NCI-H2029 treated with DMSO at 0.1 percent for 48 hours (cell line): ENCODE measurements around the gene EIF4EBP2.

Experiments
- DNase-seq: peaks from one replicate; lab custom pipeline; 2025; lab: John Stamatoyannopoulos, UW

EIF4EBP2 gene

DNA sequence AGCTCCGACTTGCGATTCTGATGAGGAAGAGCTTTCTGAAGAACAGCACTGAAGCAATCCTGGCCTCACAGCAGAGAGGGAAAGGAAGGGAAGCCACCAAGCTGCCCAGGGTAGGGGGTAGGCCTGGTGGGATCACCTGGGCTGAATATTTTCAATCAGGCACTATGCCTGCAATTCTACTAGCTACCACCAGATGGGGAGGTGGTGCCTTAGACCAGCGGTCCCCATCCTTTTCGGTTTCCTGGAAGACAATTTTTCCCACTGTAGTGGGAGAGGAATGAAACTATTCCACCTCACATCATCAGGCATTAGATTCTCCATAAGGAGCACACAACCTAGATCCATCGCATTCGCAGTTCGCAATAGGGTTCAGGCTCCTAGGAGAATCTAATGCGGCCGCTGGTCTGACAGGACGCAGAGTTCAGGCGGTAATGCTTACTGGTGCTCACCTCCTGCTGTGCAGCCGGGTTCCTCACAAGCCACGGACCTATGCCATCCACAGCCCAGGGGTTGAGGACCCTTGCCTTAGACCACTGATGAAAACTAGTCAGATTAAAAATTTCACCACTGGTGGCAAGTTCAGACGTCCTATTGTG lies 24.3 kb upstream of the EIF4EBP2 start:
- no peak for DNase-seq

DNA sequence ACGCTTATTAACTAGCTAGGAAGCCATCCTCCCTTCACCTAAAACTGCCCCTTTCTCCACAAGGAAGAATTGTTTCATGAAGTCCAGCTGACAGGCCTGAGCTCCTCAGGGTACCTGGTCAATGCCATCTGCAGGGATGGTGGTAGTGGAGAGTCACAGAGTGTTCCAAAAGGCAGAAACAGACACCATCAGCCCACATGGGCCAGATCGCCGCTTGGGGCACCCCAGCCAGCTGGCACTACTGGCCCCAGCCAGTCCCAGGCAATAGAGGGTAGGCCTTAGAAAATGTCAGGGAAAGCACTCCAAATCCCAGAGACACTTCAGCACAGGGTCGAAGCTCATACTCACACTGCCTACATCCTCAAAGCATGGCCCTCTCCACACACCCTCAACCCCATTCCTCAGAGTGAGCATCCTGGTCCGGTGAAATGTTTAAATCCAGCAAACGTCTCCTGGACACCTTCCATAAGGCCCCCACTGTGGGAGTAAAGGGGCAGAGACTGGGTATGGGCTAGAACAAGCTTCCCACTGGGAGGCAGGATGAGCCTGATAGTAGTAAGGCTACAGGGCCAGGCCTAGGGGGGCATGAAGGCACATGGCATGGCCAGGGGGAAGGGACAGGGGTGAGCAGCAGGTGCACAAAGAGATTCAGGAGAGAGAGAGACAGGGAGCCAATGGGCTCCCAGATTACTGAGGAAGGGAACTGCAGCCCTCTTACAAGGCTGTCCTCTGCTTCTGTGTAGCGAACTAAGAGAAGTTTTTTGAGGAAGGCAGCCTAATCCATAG lies 23.4 kb upstream of the EIF4EBP2 start:
- DNase-seq, result no peak

DNA sequence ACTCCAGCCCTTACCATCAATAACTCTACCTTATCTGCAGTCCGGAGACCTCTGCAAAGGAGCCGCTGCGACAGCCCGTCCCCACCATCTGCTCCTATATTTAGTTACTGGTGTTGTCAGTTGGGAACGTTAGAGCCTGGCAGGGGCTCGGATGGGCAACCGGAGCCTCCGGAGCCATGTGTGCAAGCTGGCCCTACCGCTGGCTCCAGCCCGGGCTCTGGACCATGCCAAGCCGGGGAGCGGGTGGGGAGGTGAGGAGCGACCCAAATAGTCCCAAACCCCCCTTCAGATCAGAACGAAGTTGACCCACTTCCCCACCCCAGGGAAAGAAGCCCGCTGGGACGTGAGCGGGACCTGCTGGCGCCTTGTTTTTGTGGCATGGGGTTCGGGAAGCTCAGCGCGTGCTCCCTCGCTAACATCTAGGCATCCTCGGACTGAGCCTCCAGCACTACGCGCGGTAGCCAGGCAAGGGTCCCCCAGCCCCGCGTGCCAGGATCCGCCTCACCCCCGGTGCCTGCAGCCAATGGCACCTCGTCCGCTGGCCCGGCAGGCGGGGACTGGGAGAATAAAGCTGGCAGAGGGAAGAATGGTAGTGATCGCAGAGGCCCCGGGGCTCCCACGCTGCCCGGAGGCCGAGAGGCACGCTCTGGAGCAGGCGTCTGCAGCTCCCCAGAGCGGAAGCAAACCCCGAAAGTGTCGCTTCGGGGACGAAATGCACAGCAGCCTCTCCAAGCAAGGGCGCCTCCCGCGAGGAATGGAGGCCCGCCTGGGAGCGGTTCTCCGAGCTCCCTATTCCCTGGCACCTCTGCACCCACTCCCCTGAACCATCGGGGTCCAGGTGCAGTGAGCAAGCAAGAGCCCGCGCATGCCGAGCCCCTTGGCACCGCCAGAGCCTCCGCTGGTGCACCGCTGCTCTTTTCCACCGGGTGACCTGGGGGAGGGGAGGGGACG lies 22.2 kb upstream of the EIF4EBP2 start:
- no peak for DNase-seq

DNA sequence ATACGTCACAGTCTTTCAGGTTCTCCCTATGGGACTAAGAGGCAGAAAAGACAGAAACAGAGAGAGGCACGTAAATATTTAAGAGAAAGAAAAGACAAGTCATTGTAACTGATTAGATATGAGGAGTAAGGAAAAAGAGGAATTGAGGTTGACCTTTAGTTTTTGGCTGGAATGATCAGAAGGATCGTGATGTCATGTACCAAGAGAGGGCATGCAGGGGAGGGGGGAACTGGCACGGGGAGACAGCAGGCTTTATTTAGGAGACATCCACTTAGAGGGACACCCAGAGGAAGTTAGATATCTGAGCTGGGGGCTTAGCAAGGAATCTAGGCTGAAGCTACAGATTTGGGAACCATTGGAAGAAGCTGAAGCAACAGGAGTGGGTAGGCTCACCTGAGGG lies 12.3 kb upstream of the EIF4EBP2 start:
- no peak for DNase-seq

DNA sequence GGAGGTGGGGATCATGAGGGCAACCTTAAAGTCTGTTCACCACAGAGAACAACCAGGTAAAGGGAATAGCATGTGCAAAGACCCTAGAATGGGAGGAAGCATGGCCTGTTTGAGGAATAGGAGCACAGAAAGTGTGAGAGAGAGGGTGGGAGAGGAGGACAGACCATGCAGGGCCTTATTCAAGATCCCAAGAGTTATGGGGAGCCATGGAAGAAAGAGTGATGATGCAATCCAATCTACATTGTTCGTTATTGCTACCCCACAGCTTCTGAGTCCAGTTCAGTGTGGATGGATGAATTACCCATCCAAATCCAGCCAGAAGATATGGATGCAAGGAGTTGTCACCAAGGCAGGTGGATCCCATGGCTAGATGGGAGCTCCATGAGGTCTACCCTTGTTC lies 7.8 kb upstream of the EIF4EBP2 start:
- DNase-seq, result no peak

DNA sequence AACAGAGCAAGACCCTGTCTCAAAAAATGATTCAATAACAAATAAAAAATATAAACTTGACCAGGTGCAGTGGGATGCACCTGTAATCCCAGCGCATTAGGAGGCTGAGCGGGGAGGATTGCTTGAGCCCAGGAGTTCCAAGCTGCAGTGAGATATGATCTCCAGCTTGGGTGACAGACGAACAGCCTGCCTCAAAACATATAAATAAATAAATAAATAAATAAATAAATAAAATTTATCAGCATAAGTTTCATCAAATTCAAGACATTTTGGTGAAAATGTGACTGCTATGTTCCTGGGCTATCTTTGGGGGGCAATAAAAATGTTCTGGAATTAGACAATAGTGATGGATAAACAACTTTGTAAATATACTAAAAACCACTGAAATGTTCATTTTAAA lies 4.8 kb upstream of the EIF4EBP2 start:
- no peak for DNase-seq

DNA sequence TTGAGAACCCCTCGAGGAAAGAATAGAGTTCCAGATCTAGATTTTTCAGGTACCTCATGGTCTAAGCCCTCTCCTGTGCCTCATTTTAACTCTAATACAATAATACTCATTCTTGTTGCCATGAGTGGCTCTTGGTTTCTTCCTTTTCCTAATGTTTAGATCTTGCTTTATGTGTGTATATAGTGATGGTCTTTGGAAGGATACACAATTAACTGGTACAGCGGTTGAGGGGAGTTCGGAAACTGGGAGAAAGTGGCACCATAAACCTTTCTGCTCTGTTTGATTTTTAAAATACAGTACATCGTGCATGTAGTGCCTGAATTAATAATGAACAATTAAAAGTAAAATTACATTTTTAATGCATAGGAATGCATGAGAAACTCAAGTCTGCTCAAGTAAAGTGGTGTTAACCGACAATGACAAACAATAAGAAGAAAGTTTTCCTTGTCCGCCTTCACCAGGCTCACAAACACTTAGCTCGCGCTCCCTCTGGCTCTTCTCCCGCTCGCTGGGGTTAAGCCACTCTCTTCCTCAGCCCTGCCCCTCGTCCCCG lies 386 bp upstream of the EIF4EBP2 start:
- DNase-seq, result no peak

DNA sequence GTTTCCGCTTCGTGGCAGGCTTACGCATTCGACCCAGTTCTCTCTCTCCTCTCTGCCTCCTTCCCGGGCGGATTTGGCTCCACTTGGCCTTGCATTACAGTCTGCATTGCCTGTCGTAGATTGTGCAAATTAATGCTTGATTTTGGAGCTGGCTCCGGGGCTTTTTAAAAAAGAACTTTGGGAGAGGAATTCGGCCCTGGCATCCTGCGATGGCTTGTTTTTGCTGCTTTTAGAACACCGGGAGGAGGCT lies 767 bp downstream of the EIF4EBP2 start:
- DNase-seq, result no peak

DNA sequence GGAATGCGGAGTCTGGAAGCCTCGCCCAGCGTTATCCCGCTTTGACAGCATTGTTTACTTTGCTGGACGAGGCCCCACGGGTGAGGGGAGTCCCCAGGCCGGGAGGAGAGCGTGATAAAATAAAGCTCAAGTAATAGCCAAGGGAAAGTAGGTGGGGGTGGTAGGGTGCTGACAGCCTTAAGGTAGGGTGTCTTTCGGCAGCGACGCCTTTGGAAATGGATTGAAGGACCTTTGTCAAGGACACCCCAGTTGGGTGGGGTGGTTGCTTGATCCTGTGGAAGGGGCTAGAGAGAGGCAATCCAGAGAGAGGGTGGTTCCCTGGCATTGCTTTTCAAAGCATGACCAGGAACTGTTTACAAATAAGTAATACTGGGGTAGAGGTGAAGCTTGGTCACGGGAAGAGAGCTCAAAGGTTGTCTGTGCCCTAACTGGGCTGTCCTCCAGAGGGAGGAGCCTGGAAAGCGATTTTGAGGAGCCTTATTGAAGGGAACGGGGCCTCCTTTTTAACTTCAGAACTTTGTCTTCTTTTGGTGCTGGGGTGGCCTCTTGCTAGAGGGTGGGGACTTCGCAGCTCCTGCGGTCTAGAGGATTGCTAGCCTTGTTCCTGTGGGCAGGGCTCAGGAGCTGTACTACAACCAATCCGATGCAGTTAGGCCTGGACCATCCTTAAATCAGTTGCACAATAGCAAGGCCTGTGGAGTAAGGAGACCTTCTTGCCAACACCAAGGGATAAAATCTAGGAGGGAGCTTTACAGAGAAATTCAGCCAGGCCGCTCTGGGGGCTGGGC lies 1.3 kb downstream of the EIF4EBP2 start:
- DNase-seq, result no peak

DNA sequence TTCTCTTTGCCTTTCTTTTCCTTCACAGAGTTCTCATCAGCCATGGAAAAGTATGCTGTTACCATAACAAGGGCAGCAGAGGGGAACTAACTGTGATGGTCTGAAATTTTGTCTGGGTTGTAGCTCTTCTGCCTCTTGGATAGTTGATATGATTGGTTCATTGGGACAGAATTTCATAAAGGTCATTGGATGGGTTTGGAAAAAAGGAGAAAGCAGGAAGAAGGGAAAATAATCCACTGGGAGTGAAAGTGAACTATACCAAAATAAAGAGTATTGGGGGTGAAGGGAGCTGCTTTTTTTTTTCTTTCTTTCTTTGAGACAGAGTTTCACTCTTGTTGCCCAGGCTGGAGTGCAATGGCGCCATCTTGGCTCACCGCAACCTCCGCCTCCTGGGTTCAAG lies 5.8 kb downstream of the EIF4EBP2 start:
- DNase-seq, result no peak

DNA sequence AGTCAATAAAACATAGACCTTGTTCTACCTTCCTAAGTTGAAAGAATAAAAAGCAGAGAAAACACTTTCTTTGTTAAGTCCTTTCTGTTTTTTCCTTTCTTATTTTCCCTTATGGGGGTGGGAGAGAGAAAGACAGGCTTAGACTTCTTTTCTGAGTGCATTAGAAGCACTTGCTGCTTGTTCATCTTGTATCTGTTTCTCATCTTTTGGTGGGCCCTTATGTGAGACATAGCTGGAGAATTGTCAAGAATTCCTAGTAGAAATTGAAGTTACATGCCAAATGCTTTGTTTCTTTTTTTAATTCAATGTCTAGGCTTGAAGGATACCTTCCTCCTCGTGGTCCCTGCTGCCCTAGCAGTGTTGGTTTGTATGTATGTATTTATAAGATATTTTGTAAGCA lies 6.7 kb downstream of the EIF4EBP2 start:
- no peak for DNase-seq

DNA sequence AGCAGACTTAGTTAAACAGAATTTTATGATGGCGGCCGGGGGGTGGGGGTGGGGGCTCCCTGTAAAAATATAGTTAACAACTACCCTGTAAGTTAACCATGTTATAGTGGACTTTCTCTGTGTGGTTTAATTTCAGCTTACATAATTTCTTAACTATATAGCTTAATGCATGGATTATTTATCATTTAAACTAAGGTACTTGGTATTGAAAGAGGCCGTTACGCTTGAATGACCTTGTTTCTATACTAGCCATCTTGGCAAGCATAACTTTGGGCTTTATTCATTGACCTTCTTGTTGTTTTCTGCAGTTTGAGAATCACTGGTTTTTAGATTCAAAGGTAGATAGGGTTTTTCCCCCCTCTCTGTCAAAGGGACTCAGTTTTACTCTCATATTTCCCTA lies 8.4 kb downstream of the EIF4EBP2 start:
- DNase-seq, result no peak

DNA sequence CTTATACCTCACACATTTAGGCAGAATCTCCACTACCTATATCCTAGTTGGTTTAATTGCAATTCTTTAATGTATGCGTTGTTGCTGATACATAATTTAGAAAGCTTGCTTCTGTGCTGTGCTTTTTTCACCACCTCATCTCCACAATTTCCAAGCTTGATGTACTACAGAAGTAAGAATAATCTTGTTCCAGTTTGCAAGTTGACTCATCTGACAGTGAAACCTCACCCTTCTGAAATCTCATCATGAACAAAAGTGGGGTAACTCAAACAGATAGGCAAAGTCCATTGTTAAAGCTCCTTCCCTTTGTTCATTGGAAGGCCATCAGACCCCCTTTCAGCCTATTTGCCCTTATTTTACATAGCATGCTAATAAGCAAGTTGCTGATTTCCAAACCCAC lies 13.6 kb downstream of the EIF4EBP2 start:
- DNase-seq, result no peak

DNA sequence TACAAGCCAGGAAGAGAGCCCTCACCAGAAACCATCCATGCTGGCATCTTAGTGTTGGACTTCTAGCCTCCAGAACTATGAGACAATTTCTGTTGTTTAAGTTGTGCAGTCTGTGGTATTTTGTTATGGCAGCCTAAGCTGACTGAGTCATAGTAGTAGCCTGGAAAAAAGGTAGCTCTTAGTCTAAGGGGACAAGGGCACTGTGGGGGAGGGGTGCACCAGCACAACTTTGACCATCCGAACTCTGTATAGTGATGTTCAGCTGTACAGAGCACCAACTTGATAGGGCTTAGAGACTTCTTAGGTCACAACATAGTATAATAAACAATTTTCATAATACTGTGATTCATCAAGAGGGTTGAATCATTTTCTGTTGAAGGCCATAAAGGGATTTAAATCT lies 14.3 kb downstream of the EIF4EBP2 start:
- no peak for DNase-seq

DNA sequence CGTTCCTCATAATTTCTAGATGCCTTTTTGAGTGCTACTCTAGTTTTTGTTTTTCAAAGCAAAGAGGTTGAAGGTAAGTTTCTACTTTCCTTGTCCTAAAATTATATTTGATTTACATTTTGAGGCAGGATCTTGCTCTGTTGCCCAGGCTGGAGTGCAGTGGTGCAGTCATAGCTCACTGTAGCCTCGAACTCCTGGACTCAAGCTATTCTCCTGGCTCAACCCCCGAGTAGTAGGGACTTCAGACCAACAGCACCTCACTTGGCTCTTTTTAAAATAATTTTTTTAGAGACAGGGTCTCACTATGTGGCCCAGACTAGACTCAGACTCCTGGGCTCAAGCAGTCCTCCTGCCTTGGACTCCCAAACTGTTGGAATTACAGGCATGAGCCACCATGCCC lies 14.8 kb downstream of the EIF4EBP2 start:
- no peak for DNase-seq

DNA sequence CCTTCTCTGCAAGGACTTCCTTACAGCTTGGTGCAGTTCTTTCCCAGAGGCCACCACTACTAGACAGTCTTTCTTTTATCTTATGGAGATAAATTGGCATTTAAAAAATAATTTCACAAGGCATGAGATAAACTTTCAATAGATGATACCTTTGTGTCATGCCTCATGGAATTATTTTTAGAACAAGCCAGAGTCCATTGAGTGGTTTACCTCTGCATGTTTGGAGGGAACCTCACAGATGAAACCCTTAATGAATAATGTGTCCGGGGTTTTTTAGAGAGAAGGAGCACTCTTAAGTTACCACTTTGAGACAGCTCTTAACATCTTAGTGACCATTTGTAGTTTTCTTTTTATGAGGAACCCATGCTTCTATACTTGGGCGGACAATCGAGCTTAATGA lies 20.4 kb downstream of the EIF4EBP2 start:
- no peak for DNase-seq

DNA sequence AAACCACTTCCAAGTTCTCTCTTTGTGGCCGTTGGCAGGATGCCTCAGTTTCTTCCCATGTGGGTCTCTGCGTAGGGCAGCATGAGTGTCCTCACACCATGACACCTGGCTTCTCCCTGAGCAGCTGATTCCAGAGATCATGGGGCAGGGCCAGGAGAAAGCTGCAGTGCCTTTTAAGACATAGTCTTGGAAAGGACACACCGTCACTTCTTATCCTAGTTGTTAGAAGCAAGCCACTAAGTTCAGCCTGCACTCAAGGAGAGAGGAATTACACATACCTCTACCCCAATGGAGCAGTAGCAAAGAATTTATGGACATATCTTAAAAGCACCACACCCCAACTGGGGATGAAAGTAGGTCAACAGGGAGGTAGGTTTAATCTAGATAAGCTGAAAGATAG lies 21.2 kb downstream of the EIF4EBP2 start:
- no peak for DNase-seq

DNA sequence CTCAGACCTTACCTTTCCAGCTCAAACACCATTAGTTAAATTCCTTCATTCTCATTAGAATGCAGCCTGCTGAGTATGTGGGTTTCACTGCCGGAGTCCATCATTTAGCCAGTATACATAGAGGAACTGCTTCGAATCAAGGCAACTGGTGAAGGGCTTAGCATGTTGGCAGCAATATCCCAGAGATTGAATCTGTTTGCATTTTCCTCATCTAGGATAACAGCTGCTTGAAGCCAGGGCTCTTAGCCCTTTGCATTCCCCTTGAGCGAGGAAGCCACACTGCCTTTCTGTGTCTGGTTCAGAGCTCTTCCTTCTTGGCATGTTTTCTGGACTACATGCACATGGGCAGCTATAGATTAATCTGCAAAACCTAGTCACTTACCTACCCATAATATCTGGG lies 22.9 kb downstream of the EIF4EBP2 start:
- DNase-seq, result no peak

DNA sequence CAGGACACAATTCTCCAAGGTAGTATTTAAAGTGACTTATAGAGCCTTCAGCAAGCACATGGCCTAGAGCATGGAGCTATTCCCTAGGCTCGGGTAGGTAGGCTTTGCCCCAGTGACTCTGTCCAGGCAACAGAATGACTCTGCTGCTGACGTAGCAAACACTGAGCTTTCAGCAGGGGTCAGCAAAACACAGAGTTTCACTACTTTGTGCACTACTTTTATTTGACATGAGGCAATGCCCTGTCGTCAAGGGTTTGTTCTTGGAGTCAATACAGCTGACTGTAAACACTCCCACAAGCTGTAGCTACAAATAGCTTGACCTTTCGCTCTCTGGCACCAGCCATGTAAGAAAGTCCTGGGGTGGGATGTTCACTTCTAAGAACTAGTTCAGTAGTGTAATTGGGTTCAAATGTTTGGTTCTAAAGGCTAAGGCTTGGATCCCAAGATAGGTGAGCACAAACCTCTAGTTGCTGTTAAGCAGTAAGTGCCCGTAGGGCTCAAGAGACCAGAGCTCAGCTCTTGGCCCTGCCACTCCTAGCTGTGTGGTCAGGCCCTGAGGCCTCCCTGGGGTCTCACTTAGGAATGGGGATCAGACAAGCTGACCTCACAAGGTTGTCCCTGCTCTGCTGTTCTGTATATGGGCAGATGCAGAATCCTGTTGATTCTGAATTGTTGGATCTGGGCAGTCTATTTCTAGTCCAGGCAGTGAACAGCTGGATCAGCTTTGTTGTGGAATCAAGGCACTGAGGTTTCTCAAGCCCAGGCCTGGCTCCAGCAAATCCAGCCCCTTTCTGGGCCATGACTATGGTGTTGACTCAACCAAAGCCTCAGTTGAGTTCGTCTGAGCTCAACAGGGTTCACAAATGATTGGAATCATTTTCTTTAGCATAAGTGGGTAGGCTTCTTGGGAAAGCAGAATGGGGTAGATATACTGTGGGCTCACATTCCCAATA lies 26.8 kb downstream of the EIF4EBP2 start:
- no peak for DNase-seq

DNA sequence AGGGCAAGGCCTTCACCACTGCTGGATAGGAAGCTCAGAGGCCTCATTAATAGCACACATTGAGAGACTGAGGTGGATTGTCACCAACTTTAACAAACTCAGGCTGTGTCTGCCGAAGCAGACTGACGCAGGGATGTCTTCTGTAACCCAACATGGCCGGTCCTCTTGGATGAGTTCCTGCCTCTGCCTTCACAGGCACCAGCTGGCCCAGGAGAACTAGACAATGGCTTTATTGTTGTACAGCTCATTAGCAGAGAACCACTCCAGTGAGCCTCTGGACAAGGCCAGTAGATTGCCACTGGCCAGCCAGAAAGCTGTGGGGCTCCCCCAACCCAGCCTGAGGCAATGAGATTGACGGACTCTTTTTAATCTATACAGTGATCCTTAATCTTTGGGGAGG lies 28.2 kb downstream of the EIF4EBP2 start:
- no peak for DNase-seq
